Germinal center (tissue), 1 donor: ENCODE data around the gene MPEG1.

ENCODE experiments used
- DNase-seq: peaks from one replicate; pipeline ENCODE4 v3.0.0; 2012; ENCODE audit warnings: mixed read lengths, low spot score

The MPEG1 gene, protein sequence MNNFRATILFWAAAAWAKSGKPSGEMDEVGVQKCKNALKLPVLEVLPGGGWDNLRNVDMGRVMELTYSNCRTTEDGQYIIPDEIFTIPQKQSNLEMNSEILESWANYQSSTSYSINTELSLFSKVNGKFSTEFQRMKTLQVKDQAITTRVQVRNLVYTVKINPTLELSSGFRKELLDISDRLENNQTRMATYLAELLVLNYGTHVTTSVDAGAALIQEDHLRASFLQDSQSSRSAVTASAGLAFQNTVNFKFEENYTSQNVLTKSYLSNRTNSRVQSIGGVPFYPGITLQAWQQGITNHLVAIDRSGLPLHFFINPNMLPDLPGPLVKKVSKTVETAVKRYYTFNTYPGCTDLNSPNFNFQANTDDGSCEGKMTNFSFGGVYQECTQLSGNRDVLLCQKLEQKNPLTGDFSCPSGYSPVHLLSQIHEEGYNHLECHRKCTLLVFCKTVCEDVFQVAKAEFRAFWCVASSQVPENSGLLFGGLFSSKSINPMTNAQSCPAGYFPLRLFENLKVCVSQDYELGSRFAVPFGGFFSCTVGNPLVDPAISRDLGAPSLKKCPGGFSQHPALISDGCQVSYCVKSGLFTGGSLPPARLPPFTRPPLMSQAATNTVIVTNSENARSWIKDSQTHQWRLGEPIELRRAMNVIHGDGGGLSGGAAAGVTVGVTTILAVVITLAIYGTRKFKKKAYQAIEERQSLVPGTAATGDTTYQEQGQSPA

GRCh38 chr11:59212744-59213631 lies at the start of gene MPEG1:
MPEG1 (minus strand) TSS chr11:59212927; CDS start chr11:59212865, 62 bp downstream.
- peak; percentile 45 for DNase-seq

- DNase-seq: no peak
These were observed 49.6 kb upstream of the MPEG1 start for GRCh38 chr11:59262177-59262818.

- no peak for DNase-seq
These were observed 48.4 kb upstream of the MPEG1 start for GRCh38 chr11:59261150-59261549.

GRCh38 chr11:59259867-59260475 lies 47.2 kb upstream of the MPEG1 start:
- no peak for DNase-seq

GRCh38 chr11:59259047-59259446 lies 46.3 kb upstream of the MPEG1 start:
- no peak for DNase-seq

DNA sequence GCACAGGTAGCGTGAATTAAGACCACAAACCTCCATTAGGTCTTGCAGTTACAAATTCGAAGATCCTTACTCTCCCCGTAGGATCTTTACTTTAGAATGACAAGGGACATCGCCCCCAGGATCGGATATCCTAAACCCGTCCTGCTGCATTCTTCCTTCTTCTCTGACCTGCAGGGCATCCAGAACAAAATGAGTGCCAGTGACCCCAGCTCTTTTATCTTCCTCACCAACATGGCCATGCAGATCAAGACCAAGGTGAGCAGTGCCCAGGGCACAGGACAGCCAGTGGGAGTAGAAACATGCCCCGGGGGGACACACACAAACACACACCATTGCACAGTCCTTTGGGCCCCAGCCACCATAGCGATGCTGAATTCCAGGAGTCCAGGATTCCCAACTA lies 42.6 kb upstream of the MPEG1 start:
- no peak for DNase-seq

DNA sequence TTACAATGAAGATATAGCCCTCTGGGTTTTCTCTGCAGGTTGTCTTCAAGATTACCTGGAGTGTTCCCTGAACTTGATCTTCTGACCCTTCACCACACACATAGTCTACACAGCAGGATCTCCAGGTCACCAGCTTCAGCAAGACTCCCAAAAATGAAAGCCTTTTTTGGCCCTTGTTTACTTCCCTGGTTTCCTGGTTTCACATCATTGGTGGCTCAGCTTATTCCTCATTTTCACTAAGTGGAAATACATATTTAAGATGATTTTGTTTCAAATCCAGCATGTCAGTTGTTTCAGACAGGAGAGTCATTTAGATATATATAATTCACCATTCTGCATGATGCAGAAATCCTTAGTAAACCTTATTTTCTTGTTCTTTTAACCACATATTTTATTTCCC lies 41.6 kb upstream of the MPEG1 start:
- no peak for DNase-seq

- DNase-seq: no peak
These were observed 40.3 kb upstream of the MPEG1 start for GRCh38 chr11:59253001-59253400.

DNA sequence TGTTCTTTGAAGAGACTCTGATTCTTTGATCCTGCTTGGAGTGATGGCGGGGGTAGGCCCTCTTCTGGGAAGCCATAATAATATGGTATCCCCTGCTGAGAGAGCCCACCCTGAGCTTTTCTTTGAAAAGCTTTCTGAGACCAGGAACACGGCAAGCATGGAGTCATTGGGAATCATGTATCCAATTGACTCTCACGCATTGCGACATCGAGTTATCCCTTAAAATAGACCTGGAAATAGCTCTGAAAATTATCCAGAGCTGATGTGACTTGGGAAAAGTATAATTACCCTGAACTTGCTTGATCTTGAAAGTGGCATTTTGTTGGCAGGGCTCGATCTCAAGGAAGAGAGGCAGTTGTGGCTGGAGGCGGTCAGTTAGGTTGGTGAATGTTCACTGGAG lies 36.8 kb upstream of the MPEG1 start:
- DNase-seq: no peak

GRCh38 chr11:59247531-59248227 lies 35.0 kb upstream of the MPEG1 start:
- DNase-seq: no peak

DNA sequence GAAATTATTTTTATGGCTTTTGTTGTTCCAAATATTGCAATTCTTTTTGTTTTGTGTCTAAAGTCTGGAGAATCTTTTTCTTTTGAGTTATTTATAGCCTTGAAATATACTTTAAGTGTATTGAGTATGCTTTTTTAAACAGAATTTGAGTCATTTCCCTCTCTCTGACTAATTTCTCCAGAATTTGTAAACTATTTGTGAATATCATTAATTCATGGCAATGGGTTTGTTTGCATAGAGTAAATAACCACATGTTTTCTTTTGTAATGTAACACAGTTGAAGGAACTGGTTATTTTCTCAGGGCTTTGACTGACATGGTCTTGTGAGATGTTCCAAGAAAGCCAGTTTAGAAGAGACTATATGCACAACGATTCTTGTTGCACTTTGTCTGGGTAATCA lies 30.9 kb upstream of the MPEG1 start:
- DNase-seq: no peak

DNA sequence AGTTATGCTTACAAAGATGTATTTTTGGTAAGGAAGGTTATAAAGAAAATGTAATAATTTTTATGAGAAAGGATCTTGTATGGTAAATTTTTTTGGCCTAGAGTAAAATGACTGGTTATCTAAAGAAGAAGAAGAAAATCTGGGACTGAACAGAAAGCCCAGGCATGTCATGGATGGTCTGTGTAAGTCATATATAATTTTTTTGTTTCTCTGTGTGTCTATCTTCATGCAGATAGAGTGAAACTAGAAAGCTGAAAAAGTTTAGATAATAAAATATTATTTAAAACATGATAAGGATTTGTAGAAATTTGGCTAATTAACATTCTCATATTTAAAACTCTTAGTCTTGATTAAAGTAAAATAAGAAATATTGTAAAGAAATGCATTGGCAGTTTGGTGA lies 27.6 kb upstream of the MPEG1 start:
- no peak for DNase-seq

DNA sequence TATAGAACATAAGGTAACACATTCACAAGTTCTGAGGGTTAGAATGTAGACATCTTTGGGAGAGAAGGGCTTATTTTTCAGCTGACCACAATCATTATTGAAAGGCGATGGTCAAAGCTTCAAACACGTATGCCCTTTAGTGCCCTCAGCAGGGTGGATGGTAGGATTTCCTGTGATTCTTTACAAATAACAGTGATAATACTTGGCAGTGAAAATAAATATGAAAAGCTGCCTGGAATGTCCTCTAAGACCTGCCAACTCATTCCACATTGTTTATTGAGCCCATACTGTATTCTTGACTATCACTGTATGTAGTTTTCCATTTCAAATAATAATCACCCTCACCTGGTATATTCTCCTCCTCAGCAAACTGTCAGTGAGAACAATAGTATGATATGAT lies 13.7 kb upstream of the MPEG1 start:
- DNase-seq: no peak

DNA sequence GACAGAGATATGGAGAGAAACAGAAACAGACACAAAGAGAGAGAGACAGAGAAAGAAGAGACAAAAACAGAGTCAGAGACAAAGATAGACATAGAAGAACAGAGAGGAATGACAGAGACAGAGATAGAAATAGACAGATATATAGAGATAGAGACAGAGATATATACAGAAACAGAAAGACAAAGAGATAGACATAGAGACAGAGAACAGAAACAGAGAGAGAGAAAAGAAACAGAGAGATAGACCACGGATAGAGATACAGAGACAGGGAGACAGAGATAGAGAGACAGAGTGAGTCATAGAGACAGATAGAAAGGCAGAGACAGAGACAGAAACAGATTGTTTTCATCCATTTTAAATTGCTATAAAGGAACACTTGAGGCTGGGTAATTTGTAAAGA lies 12.3 kb upstream of the MPEG1 start:
- DNase-seq: no peak

DNA sequence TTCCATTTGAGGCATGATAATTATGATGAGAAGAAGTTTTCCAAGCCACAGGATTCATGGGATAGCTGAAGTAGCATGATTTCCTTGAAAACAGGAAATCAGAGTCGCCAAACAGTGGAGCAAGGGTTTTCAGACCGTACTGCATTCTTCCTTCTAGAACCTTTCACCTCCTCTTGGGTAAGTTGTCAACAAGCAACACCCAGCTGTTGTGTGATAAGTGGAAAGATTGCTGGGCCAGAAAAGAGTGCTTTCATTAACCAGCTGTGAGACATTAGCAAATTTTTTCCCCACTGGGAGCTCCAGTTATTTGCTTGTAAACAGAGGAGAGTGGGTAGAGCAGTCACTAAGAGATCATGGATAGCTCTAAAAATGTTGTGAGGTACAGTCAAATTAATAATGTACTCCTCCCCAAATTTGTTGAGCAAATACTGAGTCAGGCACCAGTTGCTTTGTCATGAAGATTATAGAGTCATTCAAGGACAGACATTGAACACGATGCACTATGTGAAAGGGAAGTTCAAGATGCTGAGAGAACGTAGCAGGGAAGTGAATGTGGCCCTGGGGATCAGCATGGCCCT lies 11.7 kb upstream of the MPEG1 start:
- DNase-seq: no peak

DNA sequence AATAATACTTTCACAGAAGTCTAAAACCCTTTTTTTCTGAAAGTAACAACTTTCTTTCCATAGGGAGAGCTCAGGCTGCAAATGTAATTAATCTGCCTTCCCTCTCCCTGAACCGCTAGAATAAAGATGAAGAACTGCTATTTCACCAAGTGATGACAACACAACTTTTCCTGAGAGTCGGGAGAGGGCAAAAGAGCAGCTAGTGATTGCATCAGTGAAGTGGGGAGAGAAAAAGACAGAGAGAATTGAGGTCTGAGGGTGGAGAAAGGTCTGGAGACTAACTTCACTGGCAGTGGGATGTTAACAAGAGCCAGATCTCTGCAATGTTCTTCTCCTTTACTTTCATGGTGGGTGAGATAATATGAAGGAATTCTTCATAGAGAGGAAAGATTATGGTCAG lies 10.9 kb upstream of the MPEG1 start:
- DNase-seq: no peak

GRCh38 chr11:59223177-59223576 lies 10.4 kb upstream of the MPEG1 start:
- DNase-seq: no peak

DNA sequence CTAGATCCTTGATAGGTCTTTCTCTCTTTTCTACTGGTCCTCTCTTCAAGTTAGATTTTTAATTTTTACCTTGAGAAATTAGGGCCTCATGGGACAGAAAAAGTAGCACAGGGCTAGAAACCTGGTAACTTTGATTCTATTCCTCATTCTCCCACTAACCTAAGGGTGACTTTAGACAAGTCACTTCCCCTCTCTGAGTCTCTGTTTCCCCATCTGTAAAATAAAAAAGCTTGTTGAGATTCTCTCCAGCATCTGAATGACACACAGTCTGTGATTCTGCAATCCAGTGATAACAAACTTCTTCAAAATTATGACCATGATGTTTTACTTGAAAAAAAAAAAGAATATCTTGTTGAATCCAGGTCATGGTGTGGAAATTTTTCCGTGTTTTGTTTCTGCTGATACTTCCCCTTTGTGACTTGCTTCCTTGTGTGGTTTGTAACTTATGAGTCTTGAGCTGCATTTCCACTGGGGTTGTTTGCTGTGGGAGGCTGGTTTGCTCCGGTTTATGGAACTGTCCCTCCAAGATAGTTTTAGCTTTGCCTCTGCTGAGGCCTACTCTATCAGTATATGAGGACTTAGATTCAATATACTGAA lies 9.8 kb upstream of the MPEG1 start:
- DNase-seq: no peak

- no peak for DNase-seq
These were observed 8.7 kb upstream of the MPEG1 start for GRCh38 chr11:59221441-59221840.

- no peak for DNase-seq
These were observed 7.1 kb upstream of the MPEG1 start for GRCh38 chr11:59219836-59220235.
